Thoracic aorta (tissue), 2 donors: ENCODE results near the gene DLL1. TPM values are rescaled to one million over a fixed set of nuclear protein-coding genes. Genes with fewer than 3 reads are reported as not detected.

Experiments used
- ATAC-seq: fragments of 150-250 bp; one replicate; pipeline ENCODE4 v1.8.0; 2017; ENCODE audit warnings: low read depth; ENCODE audit not compliant: insufficient number of reproducible peaks, low FRiP score
- DNase-seq: peaks from one replicate; pipeline ENCODE4 v3.0.0-alpha.2; 2020; ENCODE audit warnings: low spot score
- H3K27ac ChIP-seq, 2 donors: fragments of 200-600 bp; sonication (generic); 1 replicate in 1 of 2; 2 replicates in 1 of 2; pipeline ENCODE4 v1.5.1; 2016; ENCODE audit warnings: mild to moderate bottlenecking in 2 of 2, moderate library complexity in 2 of 2
- H3K27me3 ChIP-seq: fragments of 200-600 bp; sonication (generic); replicated peaks from 2 replicates; pipeline ENCODE4 v1.6.0; 2016; ENCODE audit warnings: mild to moderate bottlenecking; ENCODE audit not compliant: insufficient read depth
- H3K36me3 ChIP-seq: fragments of 200-600 bp; sonication (generic); one replicate; pipeline ENCODE4 v1.5.1; 2016
- H3K4me1 ChIP-seq, 2 donors: fragments of 200-600 bp; sonication (generic); 1 replicate in 1 of 2; 2 replicates in 1 of 2; pipeline versions ENCODE4 v1.5.1 to v1.6.0; 2016; ENCODE audit warnings: low read depth in 2 of 2, mild to moderate bottlenecking in 1 of 2; ENCODE audit not compliant: control insufficient read depth in 1 of 2
- H3K4me3 ChIP-seq: fragments of 200-600 bp; sonication (generic); 2 replicates; pipeline ENCODE4 v1.5.1; 2016; ENCODE audit warnings: mild to moderate bottlenecking
- H3K9me3 ChIP-seq: fragments of 200-600 bp; sonication (generic); 2 replicates; pipeline ENCODE4 v1.5.1; 2016
- total RNA-seq, 2 donors: library from RNA; depleted of rRNA; stranded (reverse); fragments of >200 nt; gene quantifications; one replicate each; pipeline versions ENCODE4 v1.1.0 to v1.2.3, GENCODE V29; 2016
- TF ChIP-seq, protein P1 (sequence below): fragments of 200-600 bp; sonication (generic); IDR thresholded peaks from one replicate; pipeline ENCODE4 v1.5.1; 2019; ENCODE audit warnings: antibody characterized with exemption

The DLL1 gene
- total RNA-seq, 2 donors from 2014 or later, result 6.1 to 12.6 TPM

DNA sequence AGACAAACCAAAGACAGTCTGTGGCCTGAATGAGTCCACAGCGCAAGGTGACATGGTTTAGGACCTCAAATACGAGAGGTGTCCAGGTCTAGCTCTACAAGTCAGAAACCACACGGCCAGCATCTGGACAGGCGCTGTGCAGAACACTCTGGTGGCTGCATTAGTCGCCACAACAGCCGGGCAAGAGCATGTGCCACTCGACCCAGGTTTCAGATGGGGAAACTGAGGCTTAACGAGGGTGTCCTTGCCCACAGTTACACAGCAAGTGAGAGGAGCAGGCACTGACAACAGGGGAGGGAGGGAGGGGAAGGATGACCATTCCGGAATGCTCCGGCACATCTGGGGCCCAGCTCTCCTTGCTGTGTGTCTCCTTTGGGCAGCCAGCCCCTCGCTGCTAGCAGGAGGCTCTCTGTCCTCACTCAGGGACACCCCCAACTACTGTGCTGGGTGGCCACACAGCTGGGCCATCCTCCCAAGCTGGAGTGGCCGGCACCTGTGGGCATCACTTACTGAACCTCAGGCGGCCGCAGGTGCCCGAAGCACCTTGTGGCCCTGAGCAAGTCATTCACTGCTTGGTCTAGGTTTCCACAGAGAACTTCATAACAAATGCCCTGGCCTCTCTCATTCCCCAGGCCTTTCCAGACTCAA is 6.6 kb downstream of the DLL1 start:
- TF ChIP-seq, protein P1, sequence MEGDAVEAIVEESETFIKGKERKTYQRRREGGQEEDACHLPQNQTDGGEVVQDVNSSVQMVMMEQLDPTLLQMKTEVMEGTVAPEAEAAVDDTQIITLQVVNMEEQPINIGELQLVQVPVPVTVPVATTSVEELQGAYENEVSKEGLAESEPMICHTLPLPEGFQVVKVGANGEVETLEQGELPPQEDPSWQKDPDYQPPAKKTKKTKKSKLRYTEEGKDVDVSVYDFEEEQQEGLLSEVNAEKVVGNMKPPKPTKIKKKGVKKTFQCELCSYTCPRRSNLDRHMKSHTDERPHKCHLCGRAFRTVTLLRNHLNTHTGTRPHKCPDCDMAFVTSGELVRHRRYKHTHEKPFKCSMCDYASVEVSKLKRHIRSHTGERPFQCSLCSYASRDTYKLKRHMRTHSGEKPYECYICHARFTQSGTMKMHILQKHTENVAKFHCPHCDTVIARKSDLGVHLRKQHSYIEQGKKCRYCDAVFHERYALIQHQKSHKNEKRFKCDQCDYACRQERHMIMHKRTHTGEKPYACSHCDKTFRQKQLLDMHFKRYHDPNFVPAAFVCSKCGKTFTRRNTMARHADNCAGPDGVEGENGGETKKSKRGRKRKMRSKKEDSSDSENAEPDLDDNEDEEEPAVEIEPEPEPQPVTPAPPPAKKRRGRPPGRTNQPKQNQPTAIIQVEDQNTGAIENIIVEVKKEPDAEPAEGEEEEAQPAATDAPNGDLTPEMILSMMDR, result no peak
- Histone ChIP-seq H3K9me3 (no peaks in the 10 kb centered on the region), H3K4me3 (no peak overlapping the region), H3K27me3 (no peaks in the 10 kb centered on the region), H3K4me1 (peaks cover 0 to 6% of the 10 kb centered on the region in 2 donors), H3K36me3 (peaks cover 2% of the 10 kb centered on the region), H3K27ac (no peak overlapping the region)
- no peak for DNase-seq
- no peak for ATAC-seq

DNA sequence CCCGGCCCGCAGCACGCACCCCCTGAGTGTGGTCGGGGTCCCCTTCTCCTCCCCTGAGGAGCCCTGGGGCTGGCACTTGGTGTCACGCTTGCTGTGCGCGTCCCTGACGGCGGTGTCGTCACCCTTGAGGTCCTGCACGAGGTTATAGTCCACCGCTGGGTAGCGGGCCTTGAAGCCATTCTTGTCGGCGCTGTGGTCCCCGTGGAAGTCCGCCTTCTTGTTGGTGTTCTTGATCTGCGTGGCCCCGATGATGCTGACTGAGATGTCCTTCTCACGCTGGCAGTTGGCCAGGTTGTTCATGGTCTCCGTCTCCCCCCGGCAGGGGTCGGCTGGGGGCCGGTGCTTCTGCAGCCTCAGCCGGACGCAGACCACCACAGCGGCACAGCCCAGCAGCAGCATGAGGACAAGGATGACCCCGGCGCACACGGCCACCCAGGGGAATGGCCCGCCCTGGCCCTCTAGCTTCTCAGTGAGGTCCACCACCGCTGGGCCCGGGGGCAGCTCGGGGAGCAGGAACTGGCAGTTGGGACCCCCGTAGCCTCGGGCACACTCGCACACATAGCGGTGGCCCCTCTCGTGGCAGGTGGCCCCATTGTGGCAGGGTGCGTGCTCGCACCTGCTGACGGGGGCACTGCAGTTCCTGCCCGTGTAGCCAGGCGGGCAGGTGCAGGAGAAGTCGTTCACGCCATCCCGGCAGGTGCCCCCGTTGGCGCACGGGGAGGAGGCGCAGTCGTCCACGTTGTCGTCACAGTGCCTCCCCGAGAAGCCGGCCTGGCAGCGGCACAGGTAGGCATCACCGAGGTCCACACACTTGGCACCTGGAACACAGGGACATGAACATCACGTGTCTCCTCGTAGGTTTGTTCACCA is 7.4 kb downstream of the DLL1 start:
- no peak overlapping the region for H3K4me3 ChIP-seq
- no peak overlapping the region for H3K27ac ChIP-seq
- no peak for DNase-seq
- no peaks in the 10 kb centered on the region for H3K27me3 ChIP-seq
- H3K4me1 ChIP-seq, result no peaks in the 10 kb centered on the region
- ATAC-seq, result no peak
- peaks cover 2% of the 10 kb centered on the region for H3K36me3 ChIP-seq
- TF ChIP-seq, protein P1, result no peak
- H3K9me3 ChIP-seq, result no peaks in the 10 kb centered on the region

DNA sequence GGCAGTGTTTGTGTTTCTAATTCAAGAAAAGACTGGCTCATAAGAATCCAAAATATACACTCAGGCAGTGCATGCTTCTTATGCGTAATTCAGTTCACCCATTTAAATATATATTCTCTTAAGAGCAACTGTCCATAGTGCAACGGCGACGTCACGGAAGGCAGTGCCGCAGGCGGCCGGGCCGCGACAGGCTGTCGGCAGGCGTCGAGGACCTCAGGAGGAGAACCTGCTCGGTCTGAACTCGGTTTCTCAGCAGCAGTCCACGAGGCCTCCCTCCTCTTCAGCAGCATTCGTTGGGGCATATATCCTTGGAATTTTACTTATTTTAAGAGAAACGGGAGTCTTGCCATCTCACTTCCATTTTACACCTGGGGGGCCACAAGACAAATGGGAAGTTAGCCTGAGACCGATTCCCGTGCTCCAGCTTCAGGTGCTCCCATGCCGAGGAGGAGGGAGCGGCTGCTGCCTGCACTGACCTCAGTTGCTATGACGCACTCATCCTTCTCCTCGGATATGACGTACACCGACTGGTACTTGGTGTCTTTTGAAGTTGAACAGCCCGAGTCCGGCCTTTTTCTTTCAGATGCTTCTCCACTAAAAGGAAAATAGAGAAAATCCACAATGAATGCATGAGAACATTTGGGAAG is 8.2 kb downstream of the DLL1 start:
- Histone ChIP-seq H3K27ac (no peak overlapping the region), H3K36me3 (peaks cover 2% of the 10 kb centered on the region), H3K9me3 (no peaks in the 10 kb centered on the region), H3K4me1 (no peaks in the 10 kb centered on the region), H3K27me3 (no peaks in the 10 kb centered on the region), H3K4me3 (no peak overlapping the region)
- ATAC-seq (no peak), DNase-seq (no peak)
- TF ChIP-seq, protein P1, result no peak

DNA sequence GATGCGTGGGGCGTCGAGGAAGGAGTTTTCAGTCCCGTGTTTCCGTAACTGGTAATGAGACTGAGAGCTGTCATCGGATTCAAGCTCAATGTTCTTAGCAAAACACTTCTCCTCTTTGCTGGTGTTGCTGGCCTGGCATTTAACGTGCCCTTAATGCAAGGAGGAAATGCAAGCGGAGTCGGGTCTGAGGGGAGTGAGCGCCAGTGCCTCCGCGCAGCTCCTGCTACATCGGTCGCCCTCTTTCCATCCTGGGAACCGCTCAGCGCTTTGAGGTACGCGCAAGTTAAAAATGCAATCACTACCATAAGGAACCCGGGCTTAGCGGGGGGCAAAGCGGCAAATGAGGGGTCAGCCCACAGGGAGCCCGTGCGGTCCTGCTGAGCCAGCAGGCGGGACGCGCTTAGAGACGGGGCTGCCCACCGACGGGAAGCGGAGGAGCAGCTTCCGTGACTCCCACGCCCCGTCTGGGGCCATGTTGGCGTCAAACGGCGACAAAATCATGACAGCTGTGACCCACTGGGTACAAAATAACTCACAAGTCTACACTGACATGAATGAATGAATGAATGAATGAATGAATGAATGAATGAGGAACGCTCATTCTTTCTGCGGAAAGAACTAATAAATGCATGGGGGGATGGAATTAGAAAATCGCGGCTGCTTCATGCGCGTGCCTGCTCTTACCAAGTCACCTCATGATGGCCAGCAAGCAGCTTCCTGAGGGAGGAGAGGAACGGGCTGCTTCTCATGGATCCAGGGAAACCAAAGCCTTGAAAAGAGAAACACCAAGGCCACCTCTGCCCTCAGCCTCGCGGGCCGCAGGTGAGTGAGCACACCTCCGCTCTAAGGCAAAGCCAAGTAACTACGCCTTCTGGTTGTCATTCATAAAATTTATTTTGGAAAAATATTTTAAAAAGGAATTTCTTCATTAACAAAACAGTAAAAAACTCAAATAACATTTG is 9.3 kb downstream of the DLL1 start:
- peaks cover 2% of the 10 kb centered on the region for H3K36me3 ChIP-seq
- H3K4me3 ChIP-seq, result no peak overlapping the region
- no peak for DNase-seq
- no peaks in the 10 kb centered on the region for H3K27me3 ChIP-seq
- peaks cover 0 to 4% of the 10 kb centered on the region in 2 donors for H3K4me1 ChIP-seq
- no peak overlapping the region for H3K27ac ChIP-seq
- H3K9me3 ChIP-seq, result no peaks in the 10 kb centered on the region
- no peak for ATAC-seq
- TF ChIP-seq, protein P1, result no peak
